Karpas-422 (cell line): ENCODE results near the gene HAGHL. TPM values are rescaled to one million over a fixed set of nuclear protein-coding genes. Genes with fewer than 3 reads are reported as not detected.

Source experiments
- DNase-seq: peaks from one replicate; pipeline ENCODE4 v3.0.0-alpha.2; 2015
- H2AFZ ChIP-seq: fragments of 200-600 bp; sonication (generic); 2 replicates; pipeline ENCODE4 v1.6.1; 2014; ENCODE audit warnings: antibody characterized with exemption, low read length, mixed read lengths
- H3K27ac ChIP-seq: fragments of 200-600 bp; sonication (generic); 2 replicates; pipeline ENCODE4 v1.5.1; 2014; ENCODE audit warnings: mild to moderate bottlenecking, low read length, moderate library complexity
- H3K27me3 ChIP-seq: fragments of 200-600 bp; sonication (generic); 2 replicates; pipeline ENCODE4 v1.6.1; 2014; ENCODE audit warnings: low read length, mixed read lengths
- H3K36me3 ChIP-seq: fragments of 200-600 bp; sonication (generic); 2 replicates; pipeline ENCODE4 v1.6.1; 2014; ENCODE audit warnings: low read length, mixed read lengths; ENCODE audit not compliant: insufficient read depth
- H3K4me1 ChIP-seq: fragments of 200-600 bp; sonication (generic); 2 replicates; pipeline ENCODE4 v1.6.1; 2014; ENCODE audit warnings: mild to moderate bottlenecking, low read length, mixed read lengths
- H3K4me2 ChIP-seq: fragments of 200-600 bp; sonication (generic); 2 replicates; pipeline ENCODE4 v1.6.1; 2014; ENCODE audit warnings: low read length, low read depth, mild to moderate bottlenecking; ENCODE audit not compliant: poor library complexity, severe bottlenecking
- H3K4me3 ChIP-seq: fragments of 200-600 bp; sonication (generic); 2 replicates; pipeline ENCODE4 v1.5.1; 2014; ENCODE audit warnings: mild to moderate bottlenecking, antibody characterized with exemption, low read length, mixed read lengths
- H3K79me2 ChIP-seq: fragments of 200-600 bp; sonication (generic); 2 replicates; pipeline ENCODE4 v1.6.1; 2014; ENCODE audit warnings: mild to moderate bottlenecking, low read length, mixed read lengths
- H3K9ac ChIP-seq: fragments of 200-600 bp; sonication (generic); 2 replicates; pipeline ENCODE4 v1.6.0; 2014; ENCODE audit warnings: low read length
- H3K9me2 ChIP-seq: fragments of 200-600 bp; sonication (generic), shearing (Covaris generic); replicated peaks from 2 replicates; pipeline ENCODE4 v1.6.0; 2014; ENCODE audit warnings: mild to moderate bottlenecking, low read length, moderate library complexity; ENCODE audit not compliant: insufficient read depth
- H3K9me3 ChIP-seq: fragments of 300-700, 200-600 bp; sonication (generic); 2 replicates; pipeline ENCODE4 v1.6.1; 2014; ENCODE audit warnings: low read length, mixed read lengths
- H4K20me1 ChIP-seq: fragments of 200-600 bp; sonication (generic); 2 replicates; pipeline ENCODE4 v1.6.1; 2014; ENCODE audit warnings: mild to moderate bottlenecking, antibody characterized with exemption, low read length, low read depth; ENCODE audit not compliant: insufficient read depth
- total RNA-seq: library from RNA; depleted of rRNA; stranded (reverse); fragments of >200 nt; shearing (Covaris generic); gene quantifications from 2 replicates; pipeline ENCODE4 v1.2.3, GENCODE V29; 2014; ENCODE audit warnings: low replicate concordance

HAGHL gene
- total RNA-seq, 1 experiment from 2014 or later: 57.4 TPM

- Histone ChIP-seq H2AFZ (no peak overlapping the region), H3K27me3 (no peaks in the 10 kb centered on the region), H4K20me1 (no peaks in the 10 kb centered on the region), H3K4me1 (no peaks in the 10 kb centered on the region), H3K9ac (no peak overlapping the region), H3K36me3 (no peaks in the 10 kb centered on the region), H3K4me2 (no peak overlapping the region), H3K9me3 (no peaks in the 10 kb centered on the region), H3K9me2 (no peaks in the 10 kb centered on the region), H3K27ac (no peak overlapping the region), H3K79me2 (no peaks in the 10 kb centered on the region), H3K4me3 (no peak overlapping the region)
- DNase-seq: no peak
Observed at GRCh38 chr16:762595-763268, 35.8 kb downstream of the HAGHL start.

- H3K4me1 ChIP-seq: no peaks in the 10 kb centered on the region
- H2AFZ ChIP-seq: no peak overlapping the region
- no peak for DNase-seq
- H3K4me3 ChIP-seq: no peak overlapping the region
- H3K4me2 ChIP-seq: no peak overlapping the region
- no peak overlapping the region for H3K27ac ChIP-seq
- no peaks in the 10 kb centered on the region for H4K20me1 ChIP-seq
- H3K79me2 ChIP-seq: no peaks in the 10 kb centered on the region
- H3K9ac ChIP-seq: no peak overlapping the region
- no peaks in the 10 kb centered on the region for H3K9me2 ChIP-seq
- H3K27me3 ChIP-seq: no peaks in the 10 kb centered on the region
- H3K9me3 ChIP-seq: no peaks in the 10 kb centered on the region
- no peaks in the 10 kb centered on the region for H3K36me3 ChIP-seq
Observed at GRCh38 chr16:763369-764183, 36.7 kb downstream of the HAGHL start.

DNA sequence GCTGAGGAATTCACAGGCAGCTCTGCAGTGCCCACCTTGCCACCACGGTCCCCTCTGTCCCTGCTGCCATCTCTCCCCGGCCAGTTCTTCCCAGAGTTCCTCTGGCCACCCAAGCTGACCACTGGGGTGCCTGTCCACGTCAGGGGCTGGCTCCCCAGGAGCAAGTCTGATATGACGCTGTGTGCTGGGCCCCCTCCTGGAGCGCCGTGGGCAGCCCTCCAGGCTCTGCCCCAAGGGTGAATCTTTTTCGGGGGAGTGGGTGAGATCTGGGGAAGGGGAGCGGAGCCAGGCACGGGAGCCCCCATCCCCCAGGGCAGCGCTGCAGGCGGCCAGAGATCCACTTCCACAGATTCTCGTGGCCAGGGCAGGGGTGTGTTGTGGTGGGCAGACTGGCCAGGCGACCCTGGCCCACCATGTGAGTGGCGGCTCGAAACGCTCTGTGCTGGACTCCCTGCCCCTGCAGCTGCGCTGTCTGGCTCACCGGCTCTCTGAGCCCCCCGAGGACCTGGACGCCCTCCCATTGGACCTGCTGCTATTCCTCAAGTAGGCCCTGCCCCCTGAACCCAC is 37.4 kb downstream of the HAGHL start:
- Histone ChIP-seq H2AFZ (no peak overlapping the region), H3K9ac (no peak overlapping the region), H3K4me3 (no peak overlapping the region), H3K9me3 (no peaks in the 10 kb centered on the region), H3K9me2 (no peaks in the 10 kb centered on the region), H3K4me2 (no peak overlapping the region), H3K4me1 (no peaks in the 10 kb centered on the region), H4K20me1 (no peaks in the 10 kb centered on the region), H3K27me3 (no peaks in the 10 kb centered on the region), H3K79me2 (no peaks in the 10 kb centered on the region), H3K36me3 (no peaks in the 10 kb centered on the region), H3K27ac (no peak overlapping the region)
- DNase-seq: no peak

GRCh38 chr16:764848-765487 is 38.1 kb downstream of the HAGHL start:
- DNase-seq: no peak
- H3K9me3 ChIP-seq: no peaks in the 10 kb centered on the region
- no peaks in the 10 kb centered on the region for H3K9me2 ChIP-seq

DNA sequence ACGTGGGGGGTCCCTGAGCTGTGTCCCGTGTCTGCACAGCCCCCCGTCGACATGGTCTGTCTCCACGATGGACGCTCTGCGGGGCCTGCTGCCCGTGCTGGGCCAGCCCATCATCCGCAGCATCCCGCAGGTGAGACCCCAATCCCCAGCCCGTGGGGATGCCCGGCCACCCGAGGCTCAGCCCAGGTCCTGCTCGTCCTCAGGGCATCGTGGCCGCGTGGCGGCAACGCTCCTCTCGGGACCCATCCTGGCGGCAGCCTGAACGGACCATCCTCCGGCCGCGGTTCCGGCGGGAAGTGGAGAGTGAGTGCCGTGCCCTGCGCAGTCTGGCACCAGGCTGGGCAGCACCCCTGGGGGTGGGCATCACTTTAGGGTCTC is 38.6 kb downstream of the HAGHL start:
- no peaks in the 10 kb centered on the region for H3K27me3 ChIP-seq
- H3K36me3 ChIP-seq: no peaks in the 10 kb centered on the region
- H3K9me2 ChIP-seq: no peaks in the 10 kb centered on the region
- no peak overlapping the region for H3K9ac ChIP-seq
- H3K4me1 ChIP-seq: no peaks in the 10 kb centered on the region
- H3K27ac ChIP-seq: no peak overlapping the region
- DNase-seq: no peak
- H4K20me1 ChIP-seq: no peaks in the 10 kb centered on the region
- no peak overlapping the region for H2AFZ ChIP-seq
- no peaks in the 10 kb centered on the region for H3K79me2 ChIP-seq
- H3K4me2 ChIP-seq: no peak overlapping the region
- no peaks in the 10 kb centered on the region for H3K9me3 ChIP-seq
- no peak overlapping the region for H3K4me3 ChIP-seq

More at GRCh38 chr16:764848-765487, 38.1 kb downstream of the HAGHL start:
- H3K79me2 ChIP-seq: no peaks in the 10 kb centered on the region
- H3K4me3 ChIP-seq: no peak overlapping the region
- H2AFZ ChIP-seq: no peak overlapping the region
- H3K9ac ChIP-seq: no peak overlapping the region
- no peaks in the 10 kb centered on the region for H4K20me1 ChIP-seq
- no peak overlapping the region for H3K27ac ChIP-seq
- H3K4me1 ChIP-seq: no peaks in the 10 kb centered on the region
- H3K4me2 ChIP-seq: no peak overlapping the region
- no peaks in the 10 kb centered on the region for H3K27me3 ChIP-seq
- no peaks in the 10 kb centered on the region for H3K36me3 ChIP-seq

DNA sequence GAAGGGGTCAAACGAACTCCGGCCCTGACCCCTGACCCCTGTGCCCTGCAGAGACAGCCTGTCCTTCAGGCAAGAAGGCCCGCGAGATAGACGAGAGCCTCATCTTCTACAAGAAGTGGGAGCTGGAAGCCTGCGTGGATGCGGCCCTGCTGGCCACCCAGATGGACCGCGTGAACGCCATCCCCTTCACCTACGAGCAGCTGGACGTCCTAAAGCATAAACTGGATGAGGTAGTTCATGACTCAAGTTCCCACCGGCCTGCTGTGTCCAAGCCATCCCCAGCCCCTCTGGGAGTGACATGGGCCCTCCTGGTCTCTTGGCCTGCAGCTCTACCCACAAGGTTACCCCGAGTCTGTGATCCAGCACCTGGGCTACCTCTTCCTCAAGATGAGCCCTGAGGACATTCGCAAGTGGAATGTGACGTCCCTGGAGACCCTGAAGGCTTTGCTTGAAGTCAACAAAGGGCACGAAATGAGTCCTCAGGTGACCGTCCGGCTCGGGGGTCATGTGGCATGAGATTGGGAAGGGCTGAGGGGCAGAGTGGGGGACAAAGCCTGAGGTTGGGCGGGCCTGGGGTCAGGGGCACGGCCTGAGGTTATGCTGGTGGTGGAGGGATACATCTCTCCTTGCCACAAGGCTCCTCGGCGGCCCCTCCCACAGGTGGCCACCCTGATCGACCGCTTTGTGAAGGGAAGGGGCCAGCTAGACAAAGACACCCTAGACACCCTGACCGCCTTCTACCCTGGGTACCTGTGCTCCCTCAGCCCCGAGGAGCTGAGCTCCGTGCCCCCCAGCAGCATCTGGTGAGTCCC is 39.3 kb downstream of the HAGHL start:
- Histone ChIP-seq H3K9me3 (no peaks in the 10 kb centered on the region), H3K27ac (no peak overlapping the region), H3K27me3 (no peaks in the 10 kb centered on the region), H2AFZ (no peak overlapping the region), H3K9me2 (no peaks in the 10 kb centered on the region), H3K9ac (no peak overlapping the region), H4K20me1 (no peaks in the 10 kb centered on the region), H3K79me2 (no peaks in the 10 kb centered on the region), H3K36me3 (no peaks in the 10 kb centered on the region), H3K4me3 (no peak overlapping the region), H3K4me2 (no peak overlapping the region), H3K4me1 (no peaks in the 10 kb centered on the region)
- no peak for DNase-seq

DNA sequence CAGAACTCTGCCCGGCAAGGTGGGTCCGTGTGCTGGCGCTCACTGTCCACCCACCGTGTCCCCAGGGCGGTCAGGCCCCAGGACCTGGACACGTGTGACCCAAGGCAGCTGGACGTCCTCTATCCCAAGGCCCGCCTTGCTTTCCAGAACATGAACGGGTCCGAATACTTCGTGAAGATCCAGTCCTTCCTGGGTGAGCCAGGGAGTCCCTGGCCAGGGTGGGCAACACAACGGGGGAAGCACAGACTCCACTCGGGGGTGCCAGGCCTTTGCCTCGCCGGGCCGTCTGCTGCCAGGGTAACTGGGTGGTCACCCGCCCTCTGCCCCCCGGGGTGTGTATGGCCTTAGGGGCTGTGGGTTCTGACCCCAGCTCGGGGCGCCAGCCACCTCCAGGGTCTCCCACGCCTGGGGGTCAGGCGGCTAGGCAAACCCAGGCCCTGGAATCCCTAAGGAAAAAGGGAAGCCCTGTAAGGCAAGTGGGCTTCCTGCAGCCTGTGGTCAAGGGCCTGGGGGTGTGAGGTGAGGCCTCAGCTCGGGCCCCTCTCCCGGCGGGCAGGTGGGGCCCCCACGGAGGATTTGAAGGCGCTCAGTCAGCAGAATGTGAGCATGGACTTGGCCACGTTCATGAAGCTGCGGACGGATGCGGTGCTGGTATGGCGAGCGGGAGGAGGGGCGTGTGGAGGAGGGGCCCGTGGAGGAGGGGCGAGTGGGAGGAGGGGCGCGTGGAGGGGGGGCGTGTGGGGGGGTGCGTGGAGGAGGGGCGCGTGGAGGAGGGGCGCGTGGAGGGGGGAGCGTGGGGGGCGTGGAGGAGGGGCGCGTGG is 40.1 kb downstream of the HAGHL start:
- no peaks in the 10 kb centered on the region for H3K9me2 ChIP-seq
- H3K79me2 ChIP-seq: no peaks in the 10 kb centered on the region
- H3K4me1 ChIP-seq: no peaks in the 10 kb centered on the region
- no peaks in the 10 kb centered on the region for H3K36me3 ChIP-seq
- no peaks in the 10 kb centered on the region for H3K27me3 ChIP-seq
- no peak overlapping the region for H3K4me3 ChIP-seq
- no peak overlapping the region for H3K9ac ChIP-seq
- H4K20me1 ChIP-seq: no peaks in the 10 kb centered on the region
- H2AFZ ChIP-seq: no peak overlapping the region
- DNase-seq: no peak
- no peak overlapping the region for H3K4me2 ChIP-seq
- no peak overlapping the region for H3K27ac ChIP-seq
- H3K9me3 ChIP-seq: no peaks in the 10 kb centered on the region
